GM21529 (cell line): ENCODE measurements around the gene ALPI.
"Not testable (repeated sequence)": the region's sequence is repeated elsewhere in the genome, so short reads cannot be mapped to it uniquely, and the experiment has no call there.

Experiments used
- ATAC-seq: cut with Tn5 transposase; IDR thresholded peaks from one replicate; pipeline ENCODE4 v1.9.1; 2021; ENCODE audit not compliant: unreplicated experiment

The ALPI gene

DNA sequence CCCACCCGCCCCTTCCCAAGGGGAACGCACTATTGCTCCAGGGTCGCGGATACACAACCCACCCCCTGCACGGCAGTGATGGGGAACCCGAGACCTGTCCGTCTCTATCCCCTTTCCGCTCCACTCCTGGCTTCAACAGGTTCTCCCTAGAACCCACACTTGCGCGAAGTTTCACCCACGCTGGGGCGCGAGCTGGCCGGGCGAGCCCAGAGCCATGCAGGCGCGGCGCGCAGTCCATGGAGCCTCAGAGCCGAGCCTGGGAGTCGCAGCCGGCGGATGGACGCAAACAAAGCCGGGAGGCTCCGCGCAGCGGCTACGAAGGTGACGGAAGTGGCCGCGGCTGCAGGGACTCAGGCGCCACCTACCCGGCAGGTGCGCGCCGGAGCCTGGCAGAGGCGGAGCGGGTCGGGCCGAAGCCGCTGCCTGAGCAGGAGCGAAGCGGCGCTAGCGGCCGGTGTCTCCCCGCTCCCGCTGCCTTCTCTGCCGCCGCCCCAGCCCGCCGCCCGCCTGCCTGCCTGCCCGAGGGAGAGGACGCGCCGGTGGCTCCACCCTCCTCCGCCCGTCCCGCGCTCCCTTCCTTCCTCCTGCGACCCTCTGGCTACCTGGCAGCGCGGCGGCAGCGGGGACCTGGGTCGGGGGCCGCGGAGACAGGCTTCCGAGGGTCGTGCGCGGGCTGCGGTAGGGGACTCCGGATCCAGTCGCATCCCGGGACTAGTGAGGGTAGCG is 35.3 kb upstream of the ALPI start:
- ATAC-seq, result no peak

DNA sequence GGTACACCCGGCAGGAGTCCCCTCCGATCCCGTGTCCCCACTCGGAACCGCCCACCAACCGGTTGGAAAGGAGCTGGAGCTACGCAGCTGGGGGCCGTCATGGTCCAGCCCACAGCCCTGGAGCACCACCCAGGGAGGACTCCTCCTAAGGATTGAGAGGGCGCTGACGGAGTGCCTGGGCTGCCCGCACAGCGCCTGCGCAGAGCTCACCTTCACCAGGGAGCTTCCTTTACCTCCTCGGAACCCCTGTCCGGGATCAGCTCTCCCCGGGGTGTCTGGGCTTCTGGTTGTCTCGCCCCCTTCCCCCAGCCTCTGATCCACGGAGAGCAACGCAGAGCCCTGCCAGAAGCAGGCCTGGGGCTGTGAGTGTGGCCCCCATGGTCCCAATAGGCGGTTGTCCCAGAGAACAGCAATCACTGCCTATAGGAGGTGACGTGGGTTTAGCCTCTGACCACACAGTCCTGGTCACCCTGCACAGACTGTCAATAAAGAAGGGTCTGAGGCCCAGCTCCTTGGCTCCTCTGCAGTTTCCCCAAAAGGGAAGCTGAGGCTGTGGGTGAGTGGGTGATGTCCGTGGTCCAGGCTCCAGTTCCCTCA is 34.7 kb upstream of the ALPI start:
- ATAC-seq, result no peak

DNA sequence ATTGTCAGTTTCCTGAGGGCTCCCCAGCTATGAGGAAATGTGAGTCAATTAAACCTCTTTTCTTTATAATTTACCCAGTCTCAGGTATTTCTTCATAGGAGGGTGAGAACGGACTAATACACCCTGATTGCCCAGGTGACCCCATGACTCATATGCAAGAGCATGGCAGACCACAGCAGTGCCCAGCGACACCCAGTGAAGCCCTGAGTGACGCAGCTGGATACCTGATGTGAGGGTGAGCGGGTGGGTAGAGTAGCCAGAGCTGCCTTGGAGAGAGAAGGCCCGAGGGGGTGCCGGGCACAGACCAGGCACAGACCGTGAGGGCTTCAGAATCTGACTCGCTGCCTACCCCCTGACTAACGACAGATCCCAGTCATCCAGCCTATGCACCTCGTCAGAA is 33.9 kb upstream of the ALPI start:
- no peak for ATAC-seq

DNA sequence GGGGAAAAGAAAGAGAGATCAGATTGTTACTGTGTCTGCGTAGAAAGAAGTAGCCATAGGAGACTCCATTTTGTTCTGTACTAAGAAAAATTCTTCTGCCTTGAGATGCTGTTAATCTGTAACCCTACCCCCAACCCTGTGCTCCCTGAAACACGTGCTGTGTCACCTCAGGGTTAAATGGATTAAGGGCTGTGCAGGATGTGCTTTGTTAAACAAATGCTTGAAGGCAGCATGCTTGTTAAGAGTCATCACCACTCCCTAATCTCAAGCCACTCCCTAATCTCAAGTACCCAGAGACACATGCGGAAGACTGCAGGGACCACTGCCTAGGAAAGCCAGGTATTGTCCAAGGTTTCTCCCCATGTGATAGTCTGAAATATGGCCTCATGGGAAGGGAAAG is 33.0 kb upstream of the ALPI start:
- not testable (repeated sequence) for ATAC-seq

DNA sequence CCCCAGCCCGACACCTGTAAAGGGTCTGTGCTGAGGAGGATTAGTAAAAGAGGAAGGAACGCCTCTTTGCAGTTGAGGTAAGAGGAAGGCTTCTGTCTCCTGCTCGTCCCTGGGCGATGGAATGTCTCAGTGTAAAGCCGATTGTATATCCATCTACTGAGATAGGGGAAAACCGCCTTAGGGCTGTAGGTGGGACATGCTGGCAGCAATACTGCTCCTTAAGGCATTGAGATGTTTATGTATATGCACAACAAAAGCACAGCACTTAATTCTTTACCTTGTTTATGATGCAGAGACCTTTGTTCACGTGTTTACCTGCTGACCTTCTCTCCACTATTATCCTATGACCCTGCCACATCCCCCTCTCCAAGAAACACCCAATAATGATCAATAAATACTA is 32.5 kb upstream of the ALPI start:
- ATAC-seq, result not testable (repeated sequence)

DNA sequence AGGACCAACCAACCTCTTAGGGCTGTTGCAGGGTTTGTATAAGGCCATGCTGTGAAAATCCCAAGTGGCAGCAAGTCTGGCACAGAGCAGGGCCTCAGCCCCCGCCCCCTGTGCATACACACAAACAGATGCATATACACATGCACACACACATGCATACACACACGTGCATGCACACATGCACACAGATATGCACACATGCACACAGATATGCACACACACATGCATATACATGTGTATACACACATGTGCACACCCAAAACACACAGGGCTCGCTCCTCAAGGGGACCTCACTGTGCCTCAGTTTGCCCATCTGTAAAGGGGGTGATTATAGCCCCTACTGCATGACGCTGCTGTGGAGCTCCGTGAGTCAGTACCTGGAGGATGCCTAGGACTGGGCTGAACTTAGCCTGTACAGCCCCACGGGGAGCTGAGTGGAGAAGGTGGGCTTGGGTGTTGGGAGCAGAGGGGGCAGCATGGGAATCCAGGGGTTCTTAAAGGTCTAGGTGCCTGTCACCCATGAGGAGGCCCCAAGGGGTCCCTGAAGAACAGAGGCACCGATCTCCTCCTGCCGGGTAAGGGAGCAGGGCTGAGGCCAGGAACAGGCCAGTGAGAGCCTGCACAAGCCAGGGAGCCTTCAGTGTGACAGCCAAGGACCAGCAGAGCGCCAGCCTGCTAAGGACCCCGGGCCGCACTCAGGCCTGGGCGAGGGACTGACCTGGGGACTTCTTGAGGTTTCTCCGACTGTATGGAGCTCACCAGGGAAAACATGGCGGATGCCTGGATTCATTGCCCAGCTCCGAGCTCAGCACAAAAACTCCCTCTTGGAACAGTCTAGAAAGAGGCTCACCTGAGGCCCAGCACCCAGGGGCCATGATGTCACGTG is 24.0 kb upstream of the ALPI start:
- no peak for ATAC-seq

DNA sequence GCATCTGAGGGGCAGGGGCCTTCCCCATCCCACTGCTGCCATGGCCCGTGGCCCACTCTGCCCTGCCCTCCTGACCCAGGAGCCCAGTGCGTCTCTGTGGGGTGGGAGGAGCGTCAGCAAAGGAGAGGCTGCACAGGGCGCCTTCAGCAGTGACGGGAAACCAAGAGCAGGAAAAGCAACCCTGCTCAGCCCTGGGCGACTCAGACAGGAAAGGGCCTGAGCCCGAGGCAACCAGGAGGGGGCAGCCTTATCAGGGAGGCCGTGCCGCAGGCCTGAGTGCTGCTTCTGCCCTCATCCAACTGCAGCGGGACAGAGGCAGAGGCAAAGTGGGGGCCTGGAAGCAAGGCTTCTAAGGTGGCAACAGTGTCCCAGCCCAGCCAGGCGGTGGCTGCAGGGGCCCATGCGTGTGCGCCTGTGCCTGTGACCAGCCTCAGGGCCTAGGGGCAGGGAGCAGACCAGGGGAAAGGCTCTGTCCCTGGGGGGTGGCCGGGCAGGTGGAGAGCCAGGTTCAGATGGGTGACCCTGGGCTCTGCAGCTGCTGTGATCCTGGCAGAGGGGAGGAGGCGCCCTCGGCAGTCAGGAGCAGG is 23.3 kb upstream of the ALPI start:
- no peak for ATAC-seq

DNA sequence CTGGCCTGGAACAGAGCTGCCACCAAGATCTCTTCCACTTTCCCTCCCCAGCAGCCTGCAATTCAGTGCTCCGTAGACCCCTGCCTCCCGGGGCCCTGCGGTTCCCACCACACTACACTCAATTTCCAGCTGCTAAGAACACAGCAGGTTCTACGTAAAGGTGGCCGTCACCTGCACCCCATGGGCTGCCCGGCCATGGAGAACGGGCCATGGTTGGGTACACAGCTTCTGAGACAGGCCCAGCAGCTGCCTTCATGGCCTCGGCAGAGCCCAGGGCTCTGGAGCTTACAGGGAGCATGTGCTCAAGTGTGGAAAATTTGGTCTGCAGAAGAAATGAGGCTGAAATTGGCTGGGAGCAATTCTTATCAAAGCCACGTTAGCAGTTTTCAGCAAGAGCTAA is 22.3 kb upstream of the ALPI start:
- not testable (repeated sequence) for ATAC-seq

DNA sequence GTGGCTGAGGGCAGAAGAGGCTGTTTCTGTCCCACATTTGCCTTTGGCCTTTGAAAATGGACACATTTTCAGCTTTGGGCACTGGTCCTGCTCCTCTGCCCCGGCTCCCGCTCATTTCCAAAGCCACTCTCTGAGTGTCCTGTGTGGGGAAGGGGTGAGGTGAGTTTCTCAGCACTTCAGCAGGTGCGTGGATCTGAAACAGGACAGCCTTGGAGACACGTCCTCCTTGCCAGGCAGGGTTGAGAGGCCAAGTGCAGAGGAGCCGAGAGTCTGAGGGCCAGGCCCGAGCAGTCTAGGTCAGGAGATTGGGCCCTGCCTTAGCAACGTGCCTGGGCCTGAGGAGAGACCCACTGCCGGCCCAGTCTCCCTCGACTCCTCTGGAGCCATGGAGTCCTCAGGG is 21.9 kb upstream of the ALPI start:
- no peak for ATAC-seq

DNA sequence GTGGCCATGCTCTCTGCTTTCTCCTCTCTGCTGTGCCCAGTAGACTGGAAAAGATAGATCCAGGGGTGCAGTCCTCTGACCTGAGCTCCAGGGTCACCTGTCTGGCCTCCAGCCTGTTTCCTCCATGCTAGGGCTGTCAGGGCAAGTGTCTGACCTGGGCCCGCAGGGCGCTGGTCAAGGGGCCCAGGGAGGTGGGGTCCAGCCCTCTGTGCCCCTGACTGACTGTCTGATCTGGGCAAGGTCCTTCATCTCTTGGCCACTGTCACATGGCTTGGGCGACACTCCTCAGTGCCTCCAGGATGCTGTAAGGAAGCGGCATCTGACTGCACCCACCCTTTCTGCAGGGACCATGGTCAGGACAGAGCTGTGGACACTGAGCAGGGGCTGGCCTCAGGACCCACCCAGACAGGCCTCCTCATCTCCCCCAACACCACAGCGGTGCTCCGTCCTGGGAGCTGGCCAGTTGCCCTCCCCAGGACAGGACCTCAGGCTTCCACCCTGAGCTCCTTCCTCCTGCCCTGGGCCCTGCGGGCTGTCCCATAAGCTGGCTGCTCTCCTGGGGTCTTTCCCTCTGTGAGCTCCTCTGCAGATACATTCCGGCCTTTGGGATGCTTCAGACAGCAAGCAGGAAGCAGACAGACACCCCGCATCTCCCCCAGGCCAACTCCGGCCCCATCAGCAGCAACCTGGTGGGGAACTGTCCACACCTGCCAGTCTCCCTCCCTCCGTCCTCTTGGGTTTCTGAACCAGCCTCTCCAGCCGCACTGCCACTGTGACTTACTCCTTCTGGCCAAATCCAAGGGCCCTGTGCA is 21.2 kb upstream of the ALPI start:
- ATAC-seq, result no peak

DNA sequence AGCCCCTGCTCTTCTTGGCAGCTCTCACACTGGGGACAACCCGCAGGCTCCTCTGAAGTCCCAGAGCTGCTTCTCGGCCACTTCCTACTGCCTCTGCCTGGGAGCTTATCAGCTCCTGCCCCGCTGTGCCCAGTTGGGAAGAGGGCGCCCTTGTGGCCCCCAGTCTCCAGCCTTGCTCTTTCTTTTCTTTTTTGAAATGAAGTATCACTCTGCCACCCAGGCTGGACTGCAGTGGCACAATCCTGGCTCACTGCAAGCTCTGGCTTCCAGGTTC is 20.6 kb upstream of the ALPI start:
- ATAC-seq, result no peak

DNA sequence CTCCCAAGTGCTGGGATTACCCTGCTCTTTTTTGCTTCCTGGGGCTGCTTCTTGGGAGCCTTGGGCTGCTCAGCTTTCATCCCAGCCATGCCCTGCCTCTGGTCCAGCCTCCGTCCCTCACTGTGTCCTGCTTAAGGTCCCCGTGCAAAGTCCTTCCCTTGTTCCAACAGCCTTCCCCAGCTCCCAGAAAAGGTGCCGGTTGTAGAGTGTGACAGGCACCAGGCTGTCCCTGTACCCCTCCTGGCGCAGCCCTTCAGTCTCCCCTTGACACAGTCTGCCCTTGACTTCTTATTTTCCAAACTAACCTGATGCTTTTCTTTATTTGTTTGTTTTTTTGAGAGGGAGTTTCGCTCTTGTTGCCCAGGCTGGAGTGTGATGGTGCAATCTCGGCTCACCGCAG is 20.1 kb upstream of the ALPI start:
- ATAC-seq, result no peak

DNA sequence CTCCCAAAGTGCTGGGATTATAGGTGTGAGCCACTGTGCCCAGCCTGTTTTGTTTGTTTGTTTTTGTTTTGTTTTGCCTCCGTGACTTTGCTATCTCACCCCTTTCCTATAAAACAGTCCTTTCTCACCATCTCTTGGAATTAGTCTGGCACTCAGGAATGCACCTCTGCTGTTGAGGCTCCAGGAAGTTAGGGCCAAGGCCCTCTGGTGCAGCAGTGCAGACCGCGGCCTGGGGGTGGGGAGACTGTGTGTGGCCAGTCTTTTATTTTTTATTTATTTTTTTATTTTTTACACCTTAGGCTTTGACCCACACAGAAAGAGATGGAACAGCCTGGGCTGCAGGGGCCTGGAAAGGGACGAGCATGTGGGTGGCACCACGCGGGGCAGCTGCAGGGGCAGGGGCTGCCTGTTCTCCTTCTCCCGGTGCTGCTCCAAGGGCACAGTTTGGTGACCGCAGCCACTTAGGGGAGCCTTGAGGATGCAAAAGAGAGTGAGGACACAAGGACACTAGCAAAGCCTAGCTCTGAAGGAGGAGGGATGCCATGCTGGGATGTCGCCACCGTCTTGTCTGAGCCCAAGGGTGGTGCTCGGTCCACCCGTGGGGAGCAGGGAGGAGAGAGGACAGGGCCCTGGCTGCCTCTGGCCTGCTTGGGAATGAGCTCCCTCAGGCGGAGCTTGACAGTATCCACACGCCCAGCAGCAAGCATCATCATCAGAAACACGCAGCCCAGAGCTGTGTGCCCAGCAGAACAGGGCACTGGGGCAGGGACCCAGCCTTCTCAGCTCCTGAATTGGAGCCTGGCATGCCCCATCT is 19.4 kb upstream of the ALPI start:
- no peak for ATAC-seq

DNA sequence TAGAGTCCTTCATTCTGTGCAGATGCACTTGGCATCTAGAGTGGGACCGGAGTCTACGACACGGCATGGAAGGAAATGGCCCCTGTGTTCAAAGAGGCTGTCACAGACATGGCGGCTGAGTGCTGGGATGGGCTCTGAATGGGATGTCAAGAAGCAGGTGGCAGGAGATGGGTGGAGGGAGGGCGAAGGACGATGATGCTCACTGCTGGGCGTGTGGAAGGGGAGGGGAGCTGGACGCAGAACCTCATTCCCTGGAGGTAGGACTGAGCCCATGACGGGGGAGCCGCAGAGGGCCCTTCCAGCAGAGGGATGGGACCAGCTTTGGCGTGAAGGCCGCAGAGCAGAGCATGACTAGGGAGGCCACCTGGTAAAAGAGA is 18.8 kb upstream of the ALPI start:
- no peak for ATAC-seq

DNA sequence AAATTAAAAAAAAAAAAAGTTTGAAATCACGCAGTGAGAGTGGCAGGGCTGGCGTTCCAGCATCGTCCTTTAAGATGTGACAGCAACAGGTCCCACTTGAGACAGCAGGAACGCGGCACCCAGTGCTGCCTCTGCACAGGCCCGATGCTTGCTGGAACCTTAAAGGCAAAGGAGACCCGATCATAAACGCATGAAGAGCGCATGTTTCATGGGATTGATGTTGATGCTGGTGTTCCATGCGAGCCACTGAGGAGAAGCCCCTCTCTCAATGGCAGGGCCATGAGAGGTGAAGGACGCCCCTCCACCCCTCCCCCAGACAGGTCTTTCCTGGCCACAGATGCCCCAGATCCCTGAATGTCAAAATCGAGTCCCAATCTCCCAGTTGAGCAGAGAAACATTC is 17.9 kb upstream of the ALPI start:
- no peak for ATAC-seq

DNA sequence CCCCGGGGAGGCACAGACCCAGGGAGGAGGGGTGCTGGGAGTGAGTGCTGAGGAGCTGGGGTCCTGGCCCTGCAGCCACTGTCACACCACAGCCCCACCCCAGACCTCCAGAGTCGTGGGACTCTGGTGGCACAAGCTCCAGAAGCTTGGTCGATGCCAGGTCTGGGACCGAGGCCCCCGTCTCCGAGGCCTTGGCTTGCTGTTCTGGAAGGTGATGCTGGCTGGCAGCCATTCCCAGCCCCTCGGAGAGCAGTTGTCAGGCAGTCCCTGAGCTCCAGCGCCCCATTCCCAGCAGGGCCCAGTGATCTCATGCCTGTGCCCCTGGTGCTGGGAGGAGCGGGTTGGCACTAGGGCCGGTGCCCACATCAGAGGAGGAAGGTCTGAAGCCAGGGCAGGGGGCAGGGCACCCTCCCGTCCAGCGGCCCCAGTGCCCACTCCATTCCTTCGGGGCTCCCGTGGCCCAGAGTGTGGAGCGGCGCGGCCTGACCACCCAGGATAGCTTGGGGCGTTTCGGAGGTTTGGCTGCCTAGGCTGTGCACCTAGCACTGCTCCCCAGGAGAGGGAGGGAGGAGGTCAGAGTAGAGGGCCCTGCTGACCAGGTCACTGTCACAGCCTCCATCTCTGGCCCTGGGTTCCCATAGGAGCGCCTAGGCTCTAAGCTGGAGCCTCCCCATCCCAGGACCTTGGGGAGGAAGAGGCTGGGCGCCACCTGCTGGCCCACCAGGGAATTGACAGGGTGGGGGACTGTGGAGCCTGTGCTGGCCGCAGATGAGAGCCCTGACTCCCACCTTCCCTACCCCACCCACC is 16.8 kb upstream of the ALPI start:
- ATAC-seq, result no peak

DNA sequence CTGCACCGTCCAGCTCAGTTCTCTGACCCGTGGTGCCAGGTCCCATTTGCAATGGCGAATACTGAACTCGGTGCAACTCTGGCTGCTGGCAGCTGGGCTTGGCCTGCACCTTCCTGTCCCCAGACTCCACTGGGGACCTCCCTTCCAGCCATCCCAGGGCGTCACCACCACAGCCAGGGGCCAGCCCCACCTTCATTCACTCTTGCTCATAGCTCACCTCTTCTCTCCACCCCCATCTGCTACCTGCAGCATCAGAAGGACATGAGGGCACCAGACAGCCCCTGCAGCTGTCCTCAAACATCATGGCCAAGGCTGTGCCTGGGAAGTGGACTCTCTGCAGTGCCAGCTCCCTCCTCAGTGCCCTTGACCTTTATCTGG is 16.2 kb upstream of the ALPI start:
- ATAC-seq, result no peak

DNA sequence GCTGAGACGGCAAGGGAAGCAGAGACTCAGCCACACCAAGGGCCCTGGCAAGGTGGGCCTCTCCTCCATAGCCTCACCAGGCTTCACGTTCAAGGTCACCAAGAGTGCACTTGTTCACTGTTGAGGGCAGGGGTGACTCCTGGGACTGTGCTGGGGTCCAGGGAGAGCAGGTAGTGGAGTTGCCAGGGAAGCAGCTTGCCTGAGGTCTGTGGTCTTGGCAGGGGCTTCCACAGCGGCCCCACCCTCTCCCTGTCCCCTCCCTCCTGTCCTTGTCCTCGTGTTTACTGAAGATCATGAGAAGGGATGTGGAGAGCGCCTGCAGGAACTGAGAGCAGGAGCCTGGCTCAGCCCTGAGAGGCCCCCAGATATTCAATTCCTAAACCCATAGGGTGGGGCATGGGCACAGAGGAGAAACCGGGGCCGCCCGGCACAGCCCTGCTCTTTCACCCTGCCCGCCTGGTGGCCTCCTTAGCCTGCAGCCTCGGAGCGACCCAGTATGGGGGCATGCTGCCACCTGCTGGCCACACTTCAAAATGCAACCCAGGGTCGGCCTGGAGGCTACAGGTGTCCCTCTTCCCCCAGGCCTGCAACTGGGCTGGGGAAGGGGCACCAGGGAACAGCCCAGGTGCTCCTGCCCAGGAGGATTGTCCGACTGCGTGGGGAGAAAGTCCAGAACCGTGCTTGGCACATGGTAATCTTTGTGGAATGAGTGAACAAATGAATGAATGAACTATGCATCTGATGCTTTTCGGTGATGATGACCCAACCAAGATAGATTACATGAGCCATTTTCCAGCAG is 15.5 kb upstream of the ALPI start:
- peak; percentile 88 for ATAC-seq

DNA sequence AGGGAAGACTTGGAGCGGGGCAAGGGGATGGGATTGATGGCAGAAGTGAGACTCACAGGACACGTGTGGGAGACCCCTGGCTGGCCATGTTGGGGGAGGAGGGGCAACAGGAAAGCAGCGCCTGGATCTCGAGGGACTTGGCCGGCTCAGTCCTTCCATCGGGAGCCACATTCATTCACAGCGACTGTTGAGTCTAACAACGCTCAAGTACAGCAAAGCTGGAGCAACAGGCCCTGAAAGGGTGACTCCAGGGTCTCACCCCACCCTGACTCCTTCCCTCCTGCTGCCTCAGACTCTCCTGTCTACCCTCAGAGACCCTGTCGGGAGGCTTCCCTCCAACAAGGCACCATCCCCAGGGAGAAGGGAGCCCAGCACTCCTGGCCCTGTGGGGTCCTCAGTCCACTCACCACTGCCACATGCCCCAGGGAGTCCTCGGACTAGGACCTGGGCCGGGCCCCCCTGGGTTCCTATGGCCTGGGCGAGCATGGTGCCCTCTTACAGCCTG is 14.8 kb upstream of the ALPI start:
- no peak for ATAC-seq
